HG03135 (cell line): ENCODE data around the gene CACNB1.
"Not testable (repeated sequence)": the region's sequence is repeated elsewhere in the genome, so short reads cannot be mapped to it uniquely, and the experiment has no call there.

Experiments used
- ATAC-seq: cut with Tn5 transposase; IDR thresholded peaks from one replicate; pipeline ENCODE4 v1.9.1; 2021; ENCODE audit warnings: mild to moderate bottlenecking, moderate library complexity; ENCODE audit not compliant: unreplicated experiment

The CACNB1 gene

DNA sequence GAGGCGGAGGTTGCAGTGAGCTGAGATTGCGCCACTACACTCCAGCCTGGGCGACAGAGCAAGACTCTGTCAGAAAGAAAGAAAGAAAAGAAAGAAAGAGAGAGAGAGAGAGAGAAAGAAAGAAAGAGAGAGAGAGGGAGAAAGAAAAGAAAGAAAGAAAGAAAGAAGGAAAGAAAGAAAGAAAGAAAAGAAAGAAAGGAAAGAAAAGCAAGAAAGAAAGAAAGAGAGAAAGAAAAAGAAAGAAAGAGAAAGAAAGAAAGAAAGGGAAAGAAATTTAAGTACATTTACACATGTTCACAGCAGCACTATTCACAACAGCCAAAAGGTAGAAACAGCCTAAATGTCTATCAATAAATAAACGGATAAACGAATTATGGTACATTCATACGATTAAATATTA, 67.9 kb downstream of the CACNB1 start:
- ATAC-seq, result not testable (repeated sequence)

DNA sequence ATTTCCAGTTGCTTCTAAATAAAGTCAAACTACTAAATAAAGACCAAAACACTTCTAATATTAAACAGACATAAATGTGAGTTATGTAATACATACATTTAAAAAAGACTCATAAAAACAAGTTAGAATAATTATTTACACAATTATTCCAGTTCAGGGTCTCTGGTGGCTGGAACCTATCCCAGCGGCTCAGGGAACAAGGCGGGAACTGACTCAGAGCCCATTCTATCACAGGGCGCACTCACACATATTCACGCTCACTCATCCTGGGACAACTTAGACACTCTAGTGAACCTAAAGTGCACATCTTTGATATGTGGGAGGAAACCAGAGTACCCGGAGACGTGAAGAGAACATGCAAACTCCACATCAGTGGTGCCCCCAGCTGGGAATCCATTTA, 71.0 kb downstream of the CACNB1 start:
- ATAC-seq, result no peak

GRCh38 chr17:39125143-39125875, 72.2 kb downstream of the CACNB1 start:
- ATAC-seq, result no peak

DNA sequence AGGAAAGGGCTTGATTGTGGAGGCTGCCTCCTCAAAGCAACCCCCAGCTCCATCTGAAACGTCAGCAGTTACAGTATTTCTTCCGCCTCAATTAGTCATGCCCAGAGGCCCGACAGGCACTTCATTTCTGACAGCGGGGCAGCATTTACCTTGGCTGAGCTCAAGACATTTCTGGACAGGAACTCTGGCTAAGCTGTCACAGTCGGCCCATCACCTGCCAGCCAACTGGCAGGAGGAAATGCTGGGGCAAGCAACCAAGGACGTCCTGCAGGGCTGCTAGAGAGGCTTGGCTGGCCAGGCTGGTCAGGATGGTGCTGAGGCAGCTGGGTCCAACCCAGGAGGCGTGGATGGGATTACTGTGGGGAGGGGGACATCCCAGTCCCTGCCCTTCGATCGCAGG, 73.8 kb downstream of the CACNB1 start:
- no peak for ATAC-seq
